Endothelial cell of umbilical vein (primary cell): Measurements from ENCODE around the gene IGFBP1. TPM values are rescaled to one million over a fixed set of nuclear protein-coding genes. Genes with fewer than 3 reads are reported as not detected.

ENCODE experiments used
- BruUV-seq: library from RNA; stranded (reverse); fragments of 400-500 nt; replicated peaks from 2 replicates; lab custom pipeline; 2021; lab: Mats Ljungman, UMichigan
- CTCF ChIA-PET: fragments of 300-600, 350-600 bp; sonication (Branson Sonifier 250); formaldehyde crosslinking; loops from one replicate; lab custom pipeline; 2021; ENCODE audit warnings: antibody characterized with exemption, inconsistent platforms; lab: Charles Lee
- POLR2A ChIA-PET: fragments of 300-600, 350-600 bp; sonication (Branson Sonifier 250); formaldehyde crosslinking; loops from one replicate; lab custom pipeline; 2021; ENCODE audit warnings: antibody characterized with exemption, inconsistent platforms; lab: Charles Lee
- DNase-seq: peaks from one replicate; pipeline ENCODE4 v3.0.0-alpha.2; 2011; ENCODE audit warnings: low read depth, low spot score
- FAIRE-seq: peaks from 2 replicates; lab custom pipeline; 2011; peaks lifted over from hg19 to GRCh38; lab: Jason Lieb, UNC
- H2AFZ ChIP-seq: 2 replicates; pipeline ENCODE4 v1.6.0; 2012; ENCODE audit warnings: low read depth, low read length, control low read depth, inconsistent platforms
- H3K27ac ChIP-seq: 2 replicates; pipeline ENCODE4 v1.5.1; 2011; ENCODE audit warnings: low read depth, mild to moderate bottlenecking, control low read depth, low read length, moderate library complexity; ENCODE audit not compliant: insufficient read depth
- H3K27me3 ChIP-seq, 2 experiments: 2 replicates each; pipeline versions ENCODE4 v1.6.0 to v1.6.1; 2011; ENCODE audit warnings: low read length in 2 of 2, mixed read lengths in 1 of 2; ENCODE audit not compliant: control insufficient read depth in 2 of 2, insufficient read depth in 2 of 2
- H3K36me3 ChIP-seq, 2 experiments: 2 replicates in 1 of 2; 3 replicates in 1 of 2; pipeline ENCODE4 v1.5.1; 2011; ENCODE audit warnings: low read length in 2 of 2, mild to moderate bottlenecking in 1 of 2, moderate library complexity in 1 of 2; ENCODE audit not compliant: control insufficient read depth in 2 of 2, insufficient read depth in 2 of 2; ENCODE audit errors: extremely low read depth in 1 of 2
- H3K4me1 ChIP-seq: 3 replicates; pipeline ENCODE4 v1.5.1; 2011; ENCODE audit warnings: mild to moderate bottlenecking, low read length; ENCODE audit not compliant: control insufficient read depth, insufficient read depth; ENCODE audit errors: extremely low read depth
- H3K4me2 ChIP-seq: 2 replicates; pipeline ENCODE4 v1.6.1; 2011; ENCODE audit warnings: low read length, control low read depth, mixed read lengths; ENCODE audit not compliant: insufficient read depth
- H3K4me3 ChIP-seq, 3 experiments: fragments of 200-600 bp in 1 of 3; sonication (generic), shearing (Covaris generic) in 1 of 3; replicated peaks in 1 of 3; 2 replicates each; pipeline ENCODE4 v1.5.1; 2011 to 2016; ENCODE audit warnings: control low read depth in 3 of 3, low read length in 3 of 3, mild to moderate bottlenecking in 2 of 3, inconsistent platforms in 1 of 3, low read depth in 1 of 3, moderate library complexity in 1 of 3; ENCODE audit not compliant: insufficient read depth in 1 of 3
- H3K79me2 ChIP-seq: 2 replicates; pipeline ENCODE4 v1.6.0; 2012; ENCODE audit warnings: low read length, inconsistent platforms; ENCODE audit not compliant: control insufficient read depth, insufficient read depth
- H3K9ac ChIP-seq: replicated peaks from 2 replicates; pipeline ENCODE3; 2011; ENCODE audit warnings: low read length, control low read depth; ENCODE audit not compliant: insufficient read depth; ENCODE audit errors: extremely low read depth
- H3K9me1 ChIP-seq: replicated peaks from 3 replicates; pipeline ENCODE4 v1.6.0; 2011; ENCODE audit warnings: mild to moderate bottlenecking, low read length; ENCODE audit not compliant: control insufficient read depth, insufficient read depth; ENCODE audit errors: extremely low read depth
- H3K9me3 ChIP-seq: replicated peaks from 2 replicates; pipeline ENCODE4 v1.5.1; 2012; ENCODE audit warnings: low read length, inconsistent platforms; ENCODE audit not compliant: control insufficient read depth, insufficient read depth
- H4K20me1 ChIP-seq: replicated peaks from 2 replicates; pipeline ENCODE3; 2011; ENCODE audit warnings: mild to moderate bottlenecking, low read length; ENCODE audit not compliant: control insufficient read depth, insufficient read depth; ENCODE audit errors: extremely low read depth
- EZH2 ChIP-seq: IDR thresholded peaks from 2 replicates; pipeline ENCODE4 v1.6.1; 2012; ENCODE audit warnings: borderline replicate concordance, low read depth, mild to moderate bottlenecking, moderate library complexity, low read length, inconsistent platforms; ENCODE audit not compliant: severe bottlenecking
- FOS ChIP-seq: IDR thresholded peaks from 2 replicates; pipeline ENCODE4 v1.6.1; 2011; ENCODE audit warnings: mild to moderate bottlenecking, low read length, moderate library complexity, borderline replicate concordance; ENCODE audit not compliant: insufficient read depth
- GATA2 ChIP-seq: IDR thresholded peaks from 2 replicates; pipeline ENCODE4 v1.7.0; 2011; ENCODE audit warnings: low read depth, mild to moderate bottlenecking, moderate library complexity, mixed read lengths, low read length; ENCODE audit not compliant: insufficient read length, insufficient read depth
- JUN ChIP-seq: IDR thresholded peaks from 2 replicates; pipeline ENCODE4 v1.6.1; 2011; ENCODE audit warnings: borderline replicate concordance, low read depth; ENCODE audit not compliant: insufficient read length, insufficient read depth
- MYC ChIP-seq: IDR thresholded peaks from one replicate; pipeline ENCODE4 v1.6.1; 2011; ENCODE audit warnings: mild to moderate bottlenecking, low read depth, low read length
- POLR2A ChIP-seq: IDR thresholded peaks from 2 replicates; pipeline ENCODE4 v1.6.1; 2012; ENCODE audit warnings: low read depth, mild to moderate bottlenecking, control low read depth, low read length
- POLR2AphosphoS5 ChIP-seq: IDR thresholded peaks from 2 replicates; pipeline ENCODE4 v1.6.1; 2012; ENCODE audit warnings: low read depth, mild to moderate bottlenecking, control low read depth, low read length, moderate library complexity; ENCODE audit not compliant: insufficient read depth
- dilution Hi-C: fragments of 300-500 bp; cut with MboI; formaldehyde crosslinking; loops from one replicate; pipeline ENCODE4 v1.15.0; 2019; ENCODE audit warnings: low sequenced_read_pairs; ENCODE audit not compliant: extremely low pct_ligation_motif_present
- intact Hi-C: fragments of 100-400 bp; cut with micrococcal nuclease; formaldehyde crosslinking; loops from one replicate; pipeline ENCODE4 v1.10.0; 2022
- polyA plus RNA-seq, 4 experiments: library from polyadenylated mRNA; depleted of rRNA in 3 of 4; stranded (reverse) in 3 of 4; unstranded in 1 of 4; fragments of >200 nt; gene quantifications; 2 replicates each; pipeline versions ENCODE4 v1.2.1 to v1.2.3, GENCODE V29; 2011 to 2012; ENCODE audit warnings: missing spikeins in 1 of 4
- total RNA-seq: library from RNA; stranded (reverse); gene quantifications from 2 replicates; pipeline ENCODE4 v1.2.3, GENCODE V29; 2021
- TF ChIP-seq, protein P1 (sequence below): IDR thresholded peaks from 2 replicates; pipeline ENCODE4 v1.6.1; 2011; ENCODE audit not compliant: insufficient read depth, insufficient read length
- TF ChIP-seq, protein P2 (sequence below), 2 donors: IDR thresholded peaks; 1 replicate in 1 of 2; 2 replicates in 1 of 2; pipeline ENCODE4 v1.5.1; 2011; ENCODE audit warnings: low read length in 2 of 2, mild to moderate bottlenecking in 2 of 2, moderate library complexity in 2 of 2, control low read depth in 1 of 2, inconsistent platforms in 1 of 2, low read depth in 1 of 2; ENCODE audit not compliant: insufficient read depth in 1 of 2; ENCODE audit errors: extremely low read depth in 1 of 2

IGFBP1 gene
- total and polyA plus RNA-seq, 2 donors (not counting 3 experiments of a cell fraction or from before 2014, with no cell fraction given): 0.57 to 4.0 TPM

DNA sequence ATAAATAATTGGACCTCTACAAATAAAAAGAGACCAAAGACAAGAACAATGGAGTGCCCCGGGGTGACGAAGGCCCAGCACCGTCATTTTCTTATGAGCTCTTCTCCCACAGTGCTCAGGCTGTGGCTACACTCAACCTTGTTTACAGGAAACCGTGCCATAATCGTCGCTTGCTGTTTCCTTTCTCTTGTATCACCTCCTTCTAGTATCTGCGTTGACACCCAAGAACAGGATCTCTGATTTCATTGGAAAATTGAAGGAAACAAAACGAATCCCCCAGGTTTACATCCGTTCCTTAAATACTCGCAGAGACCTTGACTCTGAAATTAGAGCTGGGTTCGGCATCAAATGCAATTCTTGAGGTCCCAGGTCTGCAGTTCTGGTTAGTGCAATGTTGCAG lies 34.5 kb downstream of the IGFBP1 start:
- TF ChIP-seq MYC (no peak), EZH2 (no peak), FOS (no peak), POLR2AphosphoS5 (no peak), GATA2 (no peak), POLR2A (no peak), JUN (no peak)
- TF ChIP-seq, protein P1, sequence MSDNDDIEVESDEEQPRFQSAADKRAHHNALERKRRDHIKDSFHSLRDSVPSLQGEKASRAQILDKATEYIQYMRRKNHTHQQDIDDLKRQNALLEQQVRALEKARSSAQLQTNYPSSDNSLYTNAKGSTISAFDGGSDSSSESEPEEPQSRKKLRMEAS: no peak
- TF ChIP-seq, protein P2, sequence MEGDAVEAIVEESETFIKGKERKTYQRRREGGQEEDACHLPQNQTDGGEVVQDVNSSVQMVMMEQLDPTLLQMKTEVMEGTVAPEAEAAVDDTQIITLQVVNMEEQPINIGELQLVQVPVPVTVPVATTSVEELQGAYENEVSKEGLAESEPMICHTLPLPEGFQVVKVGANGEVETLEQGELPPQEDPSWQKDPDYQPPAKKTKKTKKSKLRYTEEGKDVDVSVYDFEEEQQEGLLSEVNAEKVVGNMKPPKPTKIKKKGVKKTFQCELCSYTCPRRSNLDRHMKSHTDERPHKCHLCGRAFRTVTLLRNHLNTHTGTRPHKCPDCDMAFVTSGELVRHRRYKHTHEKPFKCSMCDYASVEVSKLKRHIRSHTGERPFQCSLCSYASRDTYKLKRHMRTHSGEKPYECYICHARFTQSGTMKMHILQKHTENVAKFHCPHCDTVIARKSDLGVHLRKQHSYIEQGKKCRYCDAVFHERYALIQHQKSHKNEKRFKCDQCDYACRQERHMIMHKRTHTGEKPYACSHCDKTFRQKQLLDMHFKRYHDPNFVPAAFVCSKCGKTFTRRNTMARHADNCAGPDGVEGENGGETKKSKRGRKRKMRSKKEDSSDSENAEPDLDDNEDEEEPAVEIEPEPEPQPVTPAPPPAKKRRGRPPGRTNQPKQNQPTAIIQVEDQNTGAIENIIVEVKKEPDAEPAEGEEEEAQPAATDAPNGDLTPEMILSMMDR (IDR thresholded peaks at IDR 0.05; ENCODE audit: extremely low read depth in 1 of 2, insufficient read depth in 1 of 2, low read depth in 1 of 2, low read length in 2 of 2): no peak
- ChIA-PET CTCF (interaction anchor here (0.7 to 8.6 kb wide), 82 partner anchors 8 to 1512 kb away, joined by 3 to 149 read pairs (median 4); partner anchors contain the start of gene IGFBP1), POLR2A (no interaction called here)
- H3K9me1 ChIP-seq: no peaks in the 10 kb centered on the region
- FAIRE-seq (no peak), DNase-seq (peak; percentile 47)
- H3K4me2 ChIP-seq: peak overlapping the region; percentile 82
- peak overlapping the region; percentile 73 for H2AFZ ChIP-seq
- no peak overlapping the region for H3K27ac ChIP-seq
- H4K20me1 ChIP-seq: no peaks in the 10 kb centered on the region
- intact Hi-C loops: loop anchor here (1.0 to 10.0 kb wide), 10 partner anchors 32 to 1331 kb away; no protein-coding TSS in a partner anchor
- H3K4me3 ChIP-seq: peak overlapping the region in 2 of 3 experiments; percentile 16 to 52
- BruUV-seq: no TSS peak
- no peaks in the 10 kb centered on the region for H3K9me3 ChIP-seq
- H3K36me3 ChIP-seq: no peaks in the 10 kb centered on the region
- H3K27me3 ChIP-seq: peaks cover 33 to 56% of the 10 kb centered on the region in 2 experiments
- H3K4me1 ChIP-seq: peaks cover 28% of the 10 kb centered on the region
- no peaks in the 10 kb centered on the region for H3K79me2 ChIP-seq
- dilution Hi-C loops: no loop called here
- H3K9ac ChIP-seq: peak overlapping the region; percentile 24
